Activated CD8-positive, alpha-beta T cell treated with anti-CD3 and anti-CD28 coated beads, Interleukin-2, amount 10 ng/mL, durations not matched to agents 7 days and 5 days (primary cell): ENCODE results near the gene NUP50. TPM values are rescaled to one million over a fixed set of nuclear protein-coding genes. Genes with fewer than 3 reads are reported as not detected.
A peak's percentile ranks its signal among the peaks of the same experiment; 100 is the strongest.

Experiments used
- ATAC-seq: fragments of 150-1000 bp; cut with Tn5 transposase; one replicate; pipeline ENCODE4 v1.10.0; 2021; ENCODE audit warnings: moderate library complexity
- CTCF ChIA-PET: fragments of 350-600 bp; sonication (Branson Sonifier 250); formaldehyde crosslinking; loops from one replicate; lab custom pipeline; 2021; ENCODE audit warnings: antibody characterized with exemption; lab: Charles Lee
- POLR2A ChIA-PET: fragments of 350-600 bp; sonication (Branson Sonifier 250); formaldehyde crosslinking; loops from one replicate; lab custom pipeline; 2021; ENCODE audit warnings: antibody characterized with exemption; lab: Charles Lee
- DNase-seq: peaks from one replicate; pipeline ENCODE4 v3.0.0-alpha.2; 2020
- H3K27ac Mint-ChIP-seq: one replicate; pipeline ENCODE4 v1.8.0; 2021; ENCODE audit warnings: mild to moderate bottlenecking, mixed read lengths
- H3K27me3 Mint-ChIP-seq: one replicate; pipeline ENCODE4 v1.8.0; 2021; ENCODE audit warnings: low read depth, mixed read lengths
- H3K36me3 Mint-ChIP-seq: one replicate; pipeline ENCODE4 v1.8.0; 2021; ENCODE audit warnings: low read depth, mixed read lengths
- H3K4me1 Mint-ChIP-seq: one replicate; pipeline ENCODE4 v1.8.0; 2021; ENCODE audit warnings: low read depth, mixed read lengths
- H3K4me3 Mint-ChIP-seq: one replicate; pipeline ENCODE4 v1.8.0; 2021; ENCODE audit warnings: mild to moderate bottlenecking, mixed read lengths
- H3K9me3 Mint-ChIP-seq: one replicate; pipeline ENCODE4 v1.8.0; 2022; ENCODE audit warnings: mixed read lengths; ENCODE audit not compliant: insufficient read depth
- total RNA-seq, 2 experiments: library from RNA; stranded (reverse); gene quantifications; one replicate each; pipeline ENCODE4 v1.2.3, GENCODE V29; 2021

NUP50 gene, protein sequence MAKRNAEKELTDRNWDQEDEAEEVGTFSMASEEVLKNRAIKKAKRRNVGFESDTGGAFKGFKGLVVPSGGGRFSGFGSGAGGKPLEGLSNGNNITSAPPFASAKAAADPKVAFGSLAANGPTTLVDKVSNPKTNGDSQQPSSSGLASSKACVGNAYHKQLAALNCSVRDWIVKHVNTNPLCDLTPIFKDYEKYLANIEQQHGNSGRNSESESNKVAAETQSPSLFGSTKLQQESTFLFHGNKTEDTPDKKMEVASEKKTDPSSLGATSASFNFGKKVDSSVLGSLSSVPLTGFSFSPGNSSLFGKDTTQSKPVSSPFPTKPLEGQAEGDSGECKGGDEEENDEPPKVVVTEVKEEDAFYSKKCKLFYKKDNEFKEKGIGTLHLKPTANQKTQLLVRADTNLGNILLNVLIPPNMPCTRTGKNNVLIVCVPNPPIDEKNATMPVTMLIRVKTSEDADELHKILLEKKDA
- 100 to 1,000 TPM; 161 to 167 TPM for total RNA-seq

DNA sequence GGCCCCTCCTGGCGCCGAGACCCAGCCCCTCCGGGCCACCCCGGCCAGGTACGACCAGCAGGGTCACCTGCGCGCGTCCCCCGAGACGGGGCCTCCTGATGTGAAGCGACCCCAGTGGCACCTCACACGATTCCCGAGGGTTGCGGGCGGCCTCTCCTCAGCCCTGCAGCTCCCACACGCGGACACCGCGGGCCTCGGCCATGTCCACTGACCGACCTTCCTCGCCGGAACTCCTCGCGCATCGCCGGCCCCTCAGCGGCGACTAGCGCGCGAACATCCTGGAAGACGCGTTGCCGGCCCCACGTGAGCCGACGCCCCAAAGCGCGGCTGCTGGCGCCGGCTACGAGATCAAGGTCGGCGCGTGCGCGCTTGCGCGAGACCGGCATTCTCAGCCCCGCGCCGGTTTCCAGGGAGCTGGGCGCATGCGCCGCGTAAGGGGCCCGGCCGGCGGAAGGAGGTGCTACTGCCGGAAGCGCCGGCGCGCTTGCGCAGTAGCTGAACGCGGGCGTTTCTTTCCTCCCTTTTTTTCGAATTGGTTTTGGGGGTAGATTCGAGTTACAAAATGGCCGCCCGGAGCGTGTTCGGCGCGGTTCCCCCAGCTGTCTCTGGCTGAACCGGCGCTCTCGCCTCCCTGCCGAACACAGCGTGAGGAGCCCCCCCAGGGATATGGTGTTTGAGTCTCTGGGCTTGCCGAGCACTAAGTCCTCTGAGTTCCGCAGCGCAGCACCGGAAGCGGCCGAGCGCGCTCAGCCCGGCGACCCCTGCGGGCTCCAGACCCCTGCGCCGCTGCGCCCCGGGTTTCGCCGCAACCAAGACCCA, at the start of gene NUP50:
Gene NUP50 (plus strand): TSS at position 475 of the 819 bp plus-strand sequence. CDS start 4,253 bp downstream, outside the sequence.
- CTCF ChIA-PET: interaction anchor here (0.9 to 3.1 kb wide), 6 partner anchors 10 to 154 kb away, joined by 3 to 28 read pairs (median 3); no protein-coding TSS in a partner anchor
- H3K9me3 Mint-ChIP-seq: no peaks in the 10 kb centered on the region
- peak within 1 kb of the TSS; percentile 98 for H3K4me3 Mint-ChIP-seq
- peaks cover 64% of the 10 kb centered on the region for H3K4me1 Mint-ChIP-seq
- peak within 1 kb of the TSS; percentile 97 for H3K27ac Mint-ChIP-seq
- H3K27me3 Mint-ChIP-seq: no peaks in the 10 kb centered on the region
- POLR2A ChIA-PET: interaction anchor here (0.6 to 2.8 kb wide), 13 partner anchors 9 to 1431 kb away, joined by 3 to 32 read pairs (median 3); no protein-coding TSS in a partner anchor
- peak; percentile 89 for ATAC-seq
- peaks cover 44% of the 10 kb centered on the region for H3K36me3 Mint-ChIP-seq
- peak; percentile 97 for DNase-seq

DNA sequence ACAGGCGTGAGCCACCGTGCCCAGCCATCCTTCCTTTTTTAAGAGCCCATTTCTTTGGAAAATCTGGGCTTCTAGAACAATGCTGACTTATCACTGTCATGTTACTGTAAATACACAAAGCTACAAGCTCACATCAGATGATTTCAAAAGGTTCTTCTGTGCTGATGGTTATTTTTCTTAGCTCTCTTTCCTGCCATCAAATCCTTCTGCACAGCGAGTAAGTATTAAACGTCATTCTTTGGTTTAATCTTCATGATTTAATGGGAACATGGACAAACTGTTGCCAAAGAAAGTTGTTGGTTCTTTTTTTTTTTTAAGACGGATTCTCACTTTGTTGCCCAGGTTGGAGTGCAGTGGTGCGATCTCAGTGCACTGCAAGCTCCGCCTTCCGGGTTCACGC, 43.3 kb upstream of the NUP50 start:
- H3K27me3 Mint-ChIP-seq: peaks cover 7% of the 10 kb centered on the region
- no peak overlapping the region for H3K4me3 Mint-ChIP-seq
- no peak overlapping the region for H3K27ac Mint-ChIP-seq
- H3K4me1 Mint-ChIP-seq: no peaks in the 10 kb centered on the region
- CTCF ChIA-PET: no interaction called here
- ATAC-seq: no peak
- no peaks in the 10 kb centered on the region for H3K36me3 Mint-ChIP-seq
- no peaks in the 10 kb centered on the region for H3K9me3 Mint-ChIP-seq
- no peak for DNase-seq
- POLR2A ChIA-PET: interaction anchor here (0.6 kb wide), 1 partner anchor 11 kb away, joined by 3 read pairs; no protein-coding TSS in a partner anchor

DNA sequence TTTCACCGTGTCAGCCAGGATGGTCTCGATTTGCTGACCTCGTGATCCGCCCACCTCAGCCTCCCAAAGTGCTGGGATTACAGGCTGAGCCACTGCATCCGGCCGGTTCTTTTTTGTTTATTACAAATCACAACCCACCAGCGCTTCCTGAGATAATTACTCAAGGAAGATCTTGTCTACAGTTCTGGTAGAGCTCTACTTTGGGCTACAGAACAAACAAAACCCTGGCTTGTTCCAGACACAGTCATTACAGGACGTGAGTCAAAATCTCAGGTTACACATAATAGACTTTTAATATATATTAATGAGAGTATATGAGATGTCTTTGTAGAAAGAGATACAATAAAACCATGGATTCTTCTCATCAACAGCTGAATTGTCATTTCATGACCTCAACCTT, 42.8 kb upstream of the NUP50 start:
- POLR2A ChIA-PET: no interaction called here

DNA sequence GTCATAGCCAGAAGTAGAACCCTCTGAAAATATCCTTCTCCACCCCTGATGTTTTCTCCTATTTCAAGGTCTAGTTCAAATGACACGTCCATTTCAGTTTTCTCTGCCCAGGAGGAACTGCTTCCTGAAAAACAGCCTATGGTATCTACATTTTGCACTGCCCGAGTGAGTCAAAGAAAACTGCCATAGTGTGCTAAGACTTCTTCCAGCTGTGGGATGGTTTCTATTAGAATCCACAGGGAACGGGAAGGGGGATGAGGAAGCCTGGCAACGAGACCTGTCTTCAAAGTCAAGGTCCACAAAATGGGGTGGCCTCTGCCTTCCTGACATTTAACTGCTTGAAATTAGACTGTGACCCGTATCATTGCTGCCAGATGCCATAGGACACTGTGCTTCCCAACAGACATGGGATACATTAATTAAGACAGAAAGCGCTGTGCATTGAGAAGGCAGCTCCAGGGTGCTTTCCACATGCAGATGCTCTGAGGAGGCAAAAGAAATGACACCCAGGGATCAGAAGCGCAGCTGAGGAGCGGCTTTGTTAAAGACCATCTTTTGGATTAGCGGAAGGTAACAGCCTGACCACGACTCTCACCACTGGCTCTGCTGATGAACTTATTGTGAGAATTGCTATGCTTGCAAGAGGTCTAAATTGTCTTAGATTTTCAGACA, 39.4 kb upstream of the NUP50 start:
- Mint-ChIP-seq H3K36me3 (no peaks in the 10 kb centered on the region), H3K9me3 (no peaks in the 10 kb centered on the region), H3K4me3 (no peak overlapping the region), H3K27ac (no peak overlapping the region), H3K27me3 (peaks cover 7% of the 10 kb centered on the region), H3K4me1 (peaks cover 5% of the 10 kb centered on the region)
- ChIA-PET CTCF (no interaction called here), POLR2A (no interaction called here)
- no peak for ATAC-seq
- DNase-seq: no peak

More for the DNA sequence above, 42.8 kb upstream of the NUP50 start:
- CTCF ChIA-PET: no interaction called here
- Mint-ChIP-seq H3K27ac (no peak overlapping the region), H3K4me1 (no peaks in the 10 kb centered on the region), H3K27me3 (peaks cover 7% of the 10 kb centered on the region), H3K4me3 (no peak overlapping the region), H3K36me3 (no peaks in the 10 kb centered on the region), H3K9me3 (no peaks in the 10 kb centered on the region)
- ATAC-seq (no peak), DNase-seq (no peak)

DNA sequence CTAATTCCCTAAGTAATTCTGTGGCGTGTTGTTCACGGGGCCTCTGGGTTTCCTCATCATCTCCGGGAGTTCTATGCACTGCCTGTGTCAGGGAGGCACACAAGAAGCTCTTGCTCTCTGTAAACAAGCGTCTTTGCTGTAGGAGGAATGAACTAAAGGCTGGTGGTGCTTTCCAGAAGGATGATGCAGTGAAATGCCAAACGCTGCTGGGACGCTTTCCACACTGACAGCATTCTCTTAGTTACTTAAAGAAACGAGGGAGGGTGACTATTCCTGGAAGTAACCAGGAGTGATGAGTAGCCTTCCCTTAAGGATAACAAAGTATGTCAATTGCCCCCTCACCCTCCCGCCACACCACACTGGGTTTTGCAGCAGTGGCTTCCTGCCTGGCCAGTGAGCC, 38.5 kb upstream of the NUP50 start:
- ATAC-seq: no peak
- CTCF ChIA-PET: no interaction called here
- no peak for DNase-seq
- Mint-ChIP-seq H3K4me3 (no peak overlapping the region), H3K27me3 (peaks cover 7% of the 10 kb centered on the region), H3K4me1 (peaks cover 14% of the 10 kb centered on the region), H3K36me3 (no peaks in the 10 kb centered on the region), H3K9me3 (no peaks in the 10 kb centered on the region), H3K27ac (no peak overlapping the region)
- POLR2A ChIA-PET: no interaction called here

DNA sequence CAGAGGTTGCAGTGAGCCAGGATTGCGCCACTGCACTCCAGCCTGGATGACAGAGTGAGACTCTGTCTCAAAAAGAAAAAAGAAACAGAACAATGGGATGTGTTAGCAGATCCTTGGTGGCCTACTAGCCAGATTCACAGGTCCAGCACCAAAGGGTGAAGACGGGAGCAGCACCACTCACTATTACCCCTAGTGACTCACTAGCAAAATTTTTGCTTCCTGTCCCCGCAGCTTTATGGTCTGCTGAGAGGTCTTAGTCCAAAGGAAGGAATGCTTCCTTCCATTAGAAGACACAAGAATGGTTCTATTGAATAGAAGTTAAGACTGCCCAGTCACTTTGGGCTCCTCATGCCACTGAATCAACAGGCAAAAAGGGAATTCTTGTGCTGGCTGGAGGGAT, 35.9 kb upstream of the NUP50 start:
- peaks cover 11% of the 10 kb centered on the region for H3K36me3 Mint-ChIP-seq
- H3K4me1 Mint-ChIP-seq: peaks cover 22% of the 10 kb centered on the region
- H3K27ac Mint-ChIP-seq: no peak overlapping the region
- peaks cover 6% of the 10 kb centered on the region for H3K27me3 Mint-ChIP-seq
- H3K4me3 Mint-ChIP-seq: no peak overlapping the region
- ChIA-PET POLR2A (no interaction called here), CTCF (no interaction called here)
- H3K9me3 Mint-ChIP-seq: no peaks in the 10 kb centered on the region
- DNase-seq: no peak
- ATAC-seq: no peak

DNA sequence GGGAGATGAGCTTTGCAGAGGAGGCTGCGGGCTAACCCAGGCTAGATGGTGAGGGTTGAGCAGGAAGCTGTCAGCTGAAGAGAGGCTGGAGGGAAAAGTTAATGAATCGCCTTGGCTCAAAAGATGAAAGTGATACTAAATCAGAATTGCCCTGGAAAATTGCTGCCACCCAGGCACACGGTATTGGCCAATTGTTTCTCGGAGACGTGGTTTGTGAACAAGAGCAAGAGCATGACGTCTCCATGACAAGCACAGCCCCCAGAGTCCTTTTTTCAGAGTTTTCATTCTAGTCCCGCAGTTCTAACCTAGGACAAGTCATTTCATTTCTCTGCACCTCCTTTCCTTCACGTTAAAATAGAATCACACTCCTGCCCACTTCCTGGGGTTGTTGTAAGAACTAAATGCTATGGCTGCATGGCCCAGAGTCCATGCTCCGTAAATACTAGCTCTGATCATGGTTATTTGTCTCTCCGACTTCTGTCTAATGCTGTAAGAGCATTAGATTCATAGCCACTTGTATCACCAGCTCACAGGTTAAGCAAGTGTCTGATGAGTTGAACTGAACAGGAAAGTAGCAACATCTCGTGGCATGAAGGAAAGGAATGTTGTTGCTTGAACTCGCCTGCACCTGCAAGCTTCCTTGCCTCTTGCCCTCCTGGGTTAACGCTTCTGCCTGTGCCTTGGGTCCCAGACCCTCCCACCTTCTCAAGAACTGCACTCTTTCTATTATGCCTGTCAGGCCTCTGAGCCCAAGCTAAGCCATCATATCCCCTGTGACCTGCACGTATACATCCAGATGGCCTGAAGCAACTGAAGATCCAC, 33.8 kb upstream of the NUP50 start:
- Mint-ChIP-seq H3K4me1 (peaks cover 22% of the 10 kb centered on the region), H3K4me3 (peak overlapping the region; percentile 61), H3K27ac (peak overlapping the region; percentile 82), H3K36me3 (peaks cover 24% of the 10 kb centered on the region), H3K9me3 (peaks cover 5% of the 10 kb centered on the region), H3K27me3 (no peaks in the 10 kb centered on the region)
- ATAC-seq: peak; percentile 73
- POLR2A ChIA-PET: interaction anchor here (0.6 to 1.1 kb wide), 3 partner anchors 33 to 179 kb away, joined by 3 to 5 read pairs (median 3); partner anchors contain the start of gene NUP50
- DNase-seq: peak; percentile 48
- CTCF ChIA-PET: no interaction called here

DNA sequence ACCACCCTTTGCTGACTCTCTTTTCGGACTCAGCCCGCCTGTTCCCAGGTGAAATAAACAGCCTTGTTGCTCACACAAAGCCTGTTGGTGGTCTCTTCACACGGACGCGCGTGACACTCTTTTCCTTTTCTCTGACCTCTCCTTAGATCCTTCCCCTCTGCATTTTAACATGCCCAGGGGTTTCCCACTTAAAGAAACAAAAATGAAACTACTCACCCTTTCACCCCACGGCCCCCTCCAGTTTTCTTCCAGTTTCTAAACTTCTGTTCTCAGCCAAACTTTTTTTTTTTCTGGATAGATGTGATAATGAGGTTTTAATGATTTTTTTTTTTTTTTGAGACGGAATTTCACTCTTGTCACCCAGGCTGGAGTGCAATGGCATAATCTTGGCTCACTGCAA, 32.8 kb upstream of the NUP50 start:
- H3K4me3 Mint-ChIP-seq: no peak overlapping the region
- peaks cover 30% of the 10 kb centered on the region for H3K36me3 Mint-ChIP-seq
- no peak for ATAC-seq
- H3K9me3 Mint-ChIP-seq: peaks cover 5% of the 10 kb centered on the region
- DNase-seq: no peak
- CTCF ChIA-PET: no interaction called here
- H3K4me1 Mint-ChIP-seq: peaks cover 22% of the 10 kb centered on the region
- H3K27me3 Mint-ChIP-seq: no peaks in the 10 kb centered on the region
- H3K27ac Mint-ChIP-seq: peak overlapping the region; percentile 48
- POLR2A ChIA-PET: no interaction called here

DNA sequence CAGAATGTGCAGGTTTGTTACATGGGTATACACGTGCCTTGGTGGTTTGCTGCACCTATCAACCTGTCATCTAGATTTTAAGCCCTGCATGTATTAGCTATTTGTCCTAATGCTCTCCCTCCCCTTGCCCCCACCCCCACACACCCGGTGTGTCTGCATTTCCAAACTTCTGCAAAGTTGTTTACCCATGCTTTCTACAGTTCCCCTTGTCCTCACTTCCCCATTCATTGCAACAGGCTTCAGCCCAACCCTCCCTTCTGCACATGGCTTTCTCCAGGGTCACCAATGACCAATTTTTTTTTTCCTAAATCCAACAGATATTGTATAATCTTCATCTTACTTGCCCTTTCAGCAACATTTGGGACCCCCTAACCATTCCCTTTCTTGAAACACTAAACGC, 32.0 kb upstream of the NUP50 start:
- H3K36me3 Mint-ChIP-seq: peaks cover 32% of the 10 kb centered on the region

DNA sequence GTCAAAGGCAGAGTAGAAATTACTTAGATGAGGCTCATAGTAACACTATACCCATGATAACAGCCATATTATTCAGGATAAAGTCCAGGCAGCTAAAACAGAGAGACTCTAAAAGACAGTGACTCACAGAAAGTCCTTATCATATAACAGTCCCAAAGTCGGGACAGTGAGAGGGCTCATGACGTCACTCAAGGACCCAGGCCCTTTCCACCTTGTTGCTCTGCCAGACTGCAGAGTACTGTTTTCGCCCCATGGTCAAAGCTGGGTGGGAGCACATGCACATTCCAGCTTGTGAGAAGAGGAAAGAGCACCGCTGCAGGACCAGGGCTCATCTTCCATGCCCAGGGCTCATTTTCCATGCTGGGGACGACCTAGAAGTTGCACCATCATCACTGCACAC, 29.4 kb upstream of the NUP50 start:
- H3K27me3 Mint-ChIP-seq: no peaks in the 10 kb centered on the region

More for the DNA sequence above, 32.0 kb upstream of the NUP50 start:
- H3K4me1 Mint-ChIP-seq: peaks cover 22% of the 10 kb centered on the region
- ChIA-PET CTCF (no interaction called here), POLR2A (no interaction called here)
- no peak overlapping the region for H3K4me3 Mint-ChIP-seq
- ATAC-seq: no peak
- peaks cover 5% of the 10 kb centered on the region for H3K9me3 Mint-ChIP-seq
- no peaks in the 10 kb centered on the region for H3K27me3 Mint-ChIP-seq
- H3K27ac Mint-ChIP-seq: no peak overlapping the region
- no peak for DNase-seq

DNA sequence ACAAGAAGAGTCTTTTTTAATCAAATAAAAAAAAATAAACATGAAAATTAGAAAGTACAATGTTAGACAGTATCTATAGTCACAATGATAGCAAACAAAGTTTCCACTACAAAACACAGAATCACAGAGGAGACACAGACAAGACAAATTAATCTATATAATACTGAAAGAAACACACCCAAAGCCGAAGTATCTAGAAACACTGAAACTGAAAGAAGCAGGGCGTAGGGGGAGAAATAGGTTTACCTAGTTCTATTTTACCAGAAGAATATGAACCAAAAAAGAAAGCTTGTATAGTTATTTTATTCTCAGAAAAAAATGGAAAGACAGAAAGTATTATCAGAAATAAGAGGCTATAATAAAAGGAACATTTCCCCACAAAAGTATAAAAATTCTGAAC, 27.1 kb upstream of the NUP50 start:
- Mint-ChIP-seq H3K4me3 (no peak overlapping the region), H3K4me1 (peaks cover 1% of the 10 kb centered on the region), H3K36me3 (peaks cover 42% of the 10 kb centered on the region), H3K27ac (no peak overlapping the region), H3K27me3 (no peaks in the 10 kb centered on the region), H3K9me3 (peaks cover 9% of the 10 kb centered on the region)
- ChIA-PET POLR2A (no interaction called here), CTCF (interaction anchor here (2.1 kb wide), 1 partner anchor 23 kb away, joined by 6 read pairs; no protein-coding TSS in a partner anchor)
- no peak for ATAC-seq
- DNase-seq: no peak

More for the DNA sequence above, 29.4 kb upstream of the NUP50 start:
- H3K36me3 Mint-ChIP-seq: peaks cover 32% of the 10 kb centered on the region
- H3K9me3 Mint-ChIP-seq: peaks cover 5% of the 10 kb centered on the region
- peaks cover 19% of the 10 kb centered on the region for H3K4me1 Mint-ChIP-seq
- ChIA-PET CTCF (no interaction called here), POLR2A (no interaction called here)
- no peak overlapping the region for H3K27ac Mint-ChIP-seq
- DNase-seq: no peak
- no peak overlapping the region for H3K4me3 Mint-ChIP-seq
- no peak for ATAC-seq
